H1 (cell line): Measurements from ENCODE around the gene CEND1. TPM values are rescaled to one million over a fixed set of nuclear protein-coding genes. Genes with fewer than 3 reads are reported as not detected.
A peak's percentile ranks its signal among the peaks of the same experiment; 100 is the strongest.

Source experiments
- CTCF ChIA-PET: fragments of 300-600 bp; sonication (Branson Sonifier 250); formaldehyde crosslinking; loops from one replicate; lab custom pipeline; 2021; ENCODE audit not compliant: partially characterized antibody; lab: Charles Lee
- POLR2A ChIA-PET: fragments of 300-600 bp; sonication (Branson Sonifier 250); formaldehyde crosslinking; loops from one replicate; lab custom pipeline; 2021; ENCODE audit warnings: inconsistent platforms; ENCODE audit not compliant: partially characterized antibody; lab: Charles Lee
- DNase-seq, 2 experiments: peaks; one replicate each; pipeline versions ENCODE4 v3.0.0 to v3.0.0-alpha.2; 2010 to 2022; ENCODE audit warnings: low spot score in 2 of 2, low read depth in 1 of 2, mixed read lengths in 1 of 2
- FAIRE-seq: peaks from 2 replicates; lab custom pipeline; 2011; peaks lifted over from hg19 to GRCh38; lab: Jason Lieb, UNC
- H2AFZ ChIP-seq: 2 replicates; pipeline ENCODE4 v1.8.1; 2012; ENCODE audit warnings: low read length, inconsistent platforms
- H2AK5ac ChIP-seq: 2 replicates; pipeline ENCODE4 v1.6.1; 2013; ENCODE audit warnings: low read depth, low read length
- H2BK120ac ChIP-seq: replicated peaks from 2 replicates; pipeline ENCODE3; 2013; ENCODE audit warnings: low read depth, low read length, inconsistent platforms
- H2BK12ac ChIP-seq: 2 replicates; pipeline ENCODE4 v1.6.1; 2013; ENCODE audit warnings: low read depth, low read length
- H2BK15ac ChIP-seq: 2 replicates; pipeline ENCODE4 v1.6.1; 2013; ENCODE audit warnings: low read length
- H2BK20ac ChIP-seq: 2 replicates; pipeline ENCODE4 v1.6.1; 2013; ENCODE audit warnings: low read length
- H2BK5ac ChIP-seq: 2 replicates; pipeline ENCODE4 v1.6.1; 2013; ENCODE audit warnings: low read depth, low read length
- H3K14ac ChIP-seq: 2 replicates; pipeline ENCODE4 v1.6.1; 2013; ENCODE audit warnings: inconsistent platforms; ENCODE audit not compliant: insufficient read length
- H3K18ac ChIP-seq: 2 replicates; pipeline ENCODE4 v1.6.1; 2013; ENCODE audit warnings: low read length; ENCODE audit errors: extremely low read depth
- H3K23ac ChIP-seq: 2 replicates; pipeline ENCODE4 v1.6.1; 2013; ENCODE audit warnings: inconsistent platforms; ENCODE audit not compliant: insufficient read length
- H3K23me2 ChIP-seq: 2 replicates; pipeline ENCODE4 v1.6.1; 2013; ENCODE audit warnings: low read depth, low read length
- H3K27ac ChIP-seq: 2 replicates; pipeline ENCODE4 v1.6.1; 2011; ENCODE audit warnings: low read depth, low read length, inconsistent platforms
- H3K27me3 ChIP-seq, 4 experiments: replicated peaks in 1 of 4; 1 replicate in 1 of 4; 2 replicates in 3 of 4; pipeline versions ENCODE4 v1.6.1 to v1.8.1; 2011 to 2013; ENCODE audit warnings: low read length in 3 of 4, mild to moderate bottlenecking in 3 of 4, inconsistent platforms in 2 of 4, mixed read lengths in 2 of 4, moderate library complexity in 1 of 4; ENCODE audit not compliant: control insufficient read depth in 3 of 4, insufficient read depth in 3 of 4; ENCODE audit errors: extremely low read depth in 1 of 4
- H3K36me3 ChIP-seq, 4 experiments: 2 replicates each; pipeline versions ENCODE4 v1.6.1 to v1.8.1; 2011 to 2013; ENCODE audit warnings: mild to moderate bottlenecking in 4 of 4, low read length in 3 of 4, moderate library complexity in 2 of 4, control low read depth in 1 of 4, inconsistent platforms in 1 of 4; ENCODE audit not compliant: insufficient read depth in 4 of 4, control insufficient read depth in 2 of 4
- H3K4ac ChIP-seq: replicated peaks from 2 replicates; pipeline ENCODE3; 2013; ENCODE audit warnings: low read length, low read depth, mixed read lengths, inconsistent platforms; ENCODE audit not compliant: insufficient read length
- H3K4me1 ChIP-seq, 4 experiments: replicated peaks in 1 of 4; 1 replicate in 1 of 4; 2 replicates in 3 of 4; pipeline versions ENCODE4 v1.6.1 to v1.8.1; 2011 to 2013; ENCODE audit warnings: low read length in 3 of 4, inconsistent platforms in 2 of 4, mixed read lengths in 1 of 4; ENCODE audit not compliant: insufficient read depth in 4 of 4, control insufficient read depth in 3 of 4
- H3K4me2 ChIP-seq, 2 experiments: 2 replicates each; pipeline versions ENCODE4 v1.6.1 to v1.8.1; 2011 to 2013; ENCODE audit warnings: low read depth in 2 of 2, low read length in 2 of 2, control low read depth in 1 of 2, inconsistent platforms in 1 of 2, mild to moderate bottlenecking in 1 of 2; ENCODE audit not compliant: insufficient read depth in 1 of 2
- H3K4me3 ChIP-seq, 4 experiments: fragments of 200-600, 300-600 bp in 1 of 4; sonication (generic), shearing (Covaris generic), sonication (Bioruptor Twin) in 1 of 4; 2 replicates each; pipeline versions ENCODE4 v1.5.1 to v1.8.1; 2011 to 2016; ENCODE audit warnings: low read length in 4 of 4, low read depth in 3 of 4, control low read depth in 2 of 4, inconsistent platforms in 2 of 4, mild to moderate bottlenecking in 2 of 4, mixed read lengths in 1 of 4, moderate library complexity in 1 of 4; ENCODE audit not compliant: insufficient read depth in 2 of 4; ENCODE audit errors: extremely low read depth in 1 of 4
- H3K56ac ChIP-seq: replicated peaks from 2 replicates; pipeline ENCODE3; 2013; ENCODE audit warnings: low read depth, mild to moderate bottlenecking, mixed read lengths, low read length, inconsistent platforms; ENCODE audit not compliant: insufficient read length
- H3K79me1 ChIP-seq: 2 replicates; pipeline ENCODE4 v1.6.1; 2013; ENCODE audit warnings: low read depth, low read length, control low read depth
- H3K79me2 ChIP-seq, 2 experiments: 2 replicates each; pipeline versions ENCODE4 v1.6.1 to v1.8.1; 2012 to 2013; ENCODE audit warnings: low read length in 2 of 2, mild to moderate bottlenecking in 2 of 2, inconsistent platforms in 1 of 2; ENCODE audit not compliant: insufficient read depth in 2 of 2, control insufficient read depth in 1 of 2
- H3K9ac ChIP-seq, 4 experiments: replicated peaks in 1 of 4; 1 replicate in 1 of 4; 2 replicates in 3 of 4; pipeline versions ENCODE4 v1.6.1 to v1.8.1; 2011 to 2013; ENCODE audit warnings: low read depth in 3 of 4, low read length in 3 of 4, control low read depth in 2 of 4, mild to moderate bottlenecking in 2 of 4, moderate library complexity in 2 of 4, inconsistent platforms in 1 of 4; ENCODE audit errors: extremely low read depth in 1 of 4
- H3K9me3 ChIP-seq, 2 experiments: 2 replicates each; pipeline versions ENCODE4 v1.6.1 to v1.8.1; 2012 to 2013; ENCODE audit warnings: mild to moderate bottlenecking in 2 of 2, moderate library complexity in 2 of 2, control low read depth in 1 of 2, inconsistent platforms in 1 of 2, low read depth in 1 of 2, low read length in 1 of 2, mixed read lengths in 1 of 2; ENCODE audit not compliant: insufficient read depth in 2 of 2
- H4K20me1 ChIP-seq, 2 experiments: replicated peaks in 1 of 2; 2 replicates each; pipeline versions ENCODE3 to v1.8.1; 2011 to 2013; ENCODE audit warnings: inconsistent platforms in 2 of 2, low read length in 2 of 2, mild to moderate bottlenecking in 1 of 2; ENCODE audit not compliant: insufficient read depth in 2 of 2, control insufficient read depth in 1 of 2
- H4K5ac ChIP-seq: 2 replicates; pipeline ENCODE4 v1.6.1; 2013; ENCODE audit warnings: low read length, low read depth, mixed read lengths, inconsistent platforms; ENCODE audit not compliant: insufficient read length
- H4K8ac ChIP-seq: 2 replicates; pipeline ENCODE4 v1.8.0; 2013; ENCODE audit warnings: mild to moderate bottlenecking, moderate library complexity, low read length, inconsistent platforms; ENCODE audit not compliant: insufficient read depth; ENCODE audit errors: extremely low read depth
- H4K91ac ChIP-seq: replicated peaks from 2 replicates; pipeline ENCODE3; 2013; ENCODE audit warnings: low read length, mixed read lengths, inconsistent platforms; ENCODE audit not compliant: insufficient read length
- CEBPB ChIP-seq: IDR thresholded peaks from 2 replicates; pipeline ENCODE4 v1.6.1; 2012; ENCODE audit warnings: low read depth, low read length
- CHD2 ChIP-seq: IDR thresholded peaks from 2 replicates; pipeline ENCODE4 v1.6.1; 2012; ENCODE audit warnings: low read length, improper control_type of control experiment
- KDM4A ChIP-seq: IDR thresholded peaks from one replicate; pipeline ENCODE4 v1.7.1; 2012; ENCODE audit warnings: low read depth, mild to moderate bottlenecking, moderate library complexity, low read length, inconsistent platforms; ENCODE audit not compliant: severe bottlenecking
- MAX ChIP-seq: IDR thresholded peaks from 2 replicates; pipeline ENCODE4 v1.6.1; 2012; ENCODE audit warnings: inconsistent platforms
- RAD21 ChIP-seq, 2 experiments: IDR thresholded peaks in 1 of 2; conservative IDR thresholded peaks in 1 of 2; 2 replicates each; pipeline ENCODE4 v1.6.1; 2011; ENCODE audit warnings: low read depth in 2 of 2, low read length in 2 of 2, improper control_type of control experiment in 1 of 2, inconsistent platforms in 1 of 2, mild to moderate bottlenecking in 1 of 2, moderate library complexity in 1 of 2
- SIX5 ChIP-seq: IDR thresholded peaks from 2 replicates; pipeline ENCODE4 v1.6.1; 2011; ENCODE audit warnings: mild to moderate bottlenecking, low read depth, low read length
- SUZ12 ChIP-seq: fragments of 200-600 bp; sonication (generic); IDR thresholded peaks from 2 replicates; pipeline ENCODE4 v1.6.1; 2012; ENCODE audit warnings: mild to moderate bottlenecking, inconsistent platforms, low read length, moderate library complexity, mixed read lengths
- WGBS, 2 experiments: shearing (Covaris generic) in 1 of 2; methylation state at CpG; one replicate each; pipeline versions ENCODE4 v1.1.6 to v1.1.7; 2013 to 2015; ENCODE audit warnings: low lambda C conversion rate in 2 of 2, mixed read lengths in 2 of 2, inconsistent platforms in 1 of 2, low coverage in 1 of 2, missing lambda C conversion rate in 1 of 2; ENCODE audit not compliant: insufficient replicate concordance in 2 of 2, insufficient coverage in 1 of 2, insufficient read length in 1 of 2; ENCODE audit errors: extremely low coverage in 1 of 2, missing lambda C conversion rate in 1 of 2; 5-methylcytosine and 5-hydroxymethylcytosine counted together
- polyA plus RNA-seq, 7 experiments: library from polyadenylated mRNA; depleted of rRNA in 3 of 7; stranded (reverse) in 5 of 7; unstranded in 2 of 7; fragments of >200 nt in 5 of 7; fragments of 200-250 nt in 2 of 7; gene quantifications; 1 replicate in 5 of 7; 2 replicates in 1 of 7; 4 replicates in 1 of 7; pipeline versions ENCODE4 v1.2.1 to v1.2.3, GENCODE V29; 2011 to 2013; ENCODE audit warnings: missing spikeins in 2 of 7, mixed read lengths in 2 of 7
- total RNA-seq: library from RNA; stranded (reverse); fragmentation: NEBNext Ultra II Directional; extraction: Animal tissue kit (Norgen Biotek cat#: 25700); gene quantifications from 2 replicates; pipeline ENCODE4 v1.2.1, GENCODE V29; 2021

The CEND1 gene
- total and polyA plus RNA-seq, 2 of the 8 experiments (the other 6 are each of a cell fraction or from before 2014, with no cell fraction given) = 0.82 to 5.0 TPM

DNA sequence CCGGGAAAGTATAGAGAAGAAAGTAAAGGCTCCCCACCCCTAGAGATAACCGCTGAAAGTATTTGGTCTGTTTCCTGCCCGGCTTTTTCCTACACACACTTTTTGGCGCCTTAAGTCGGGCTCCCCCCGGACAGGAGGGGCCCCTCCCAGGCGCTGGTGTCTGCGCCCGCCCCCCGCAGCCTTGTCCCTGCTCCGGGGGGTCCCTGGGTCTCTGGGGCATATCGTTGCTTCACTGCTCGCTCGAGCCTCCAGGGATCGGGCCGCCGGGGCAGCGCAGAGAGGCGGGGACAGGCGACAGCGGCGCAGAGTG lies 36.9 kb upstream of the CEND1 start:
- Histone ChIP-seq H3K4ac (no peak overlapping the region), H2AFZ (no peak overlapping the region), H2BK5ac (no peak overlapping the region), H3K4me1 (peaks cover 0 to 39% (median 34%) of the 10 kb centered on the region in 4 experiments; a peak in 6 of 7 replicates), H3K56ac (no peak overlapping the region), H3K23me2 (peaks cover 26% of the 10 kb centered on the region), H3K14ac (no peak overlapping the region), H2BK20ac (no peak overlapping the region), H3K27ac (no peak overlapping the region), H3K9ac (peak overlapping the region in 3 of 4 experiments; percentile 40 to 54 (median 50); a peak in 3 of 7 replicates), H2AK5ac (no peak overlapping the region), H2BK12ac (no peak overlapping the region), H4K8ac (peak overlapping the region; percentile 86), H2BK120ac (no peak overlapping the region), H3K79me2 (no peaks in the 10 kb centered on the region), H3K9me3 (no peaks in the 10 kb centered on the region), H3K79me1 (no peaks in the 10 kb centered on the region; the same call in 1 of the 2 replicates), H3K4me2 (peak overlapping the region; percentile 84 to 99), H4K91ac (no peak overlapping the region), H3K27me3 (peaks cover 6 to 36% (median 25%) of the 10 kb centered on the region in 4 experiments), H3K4me3 (peak overlapping the region; percentile 42 to 63 (median 58)), H3K18ac (no peak overlapping the region), H4K5ac (no peak overlapping the region), H2BK15ac (no peak overlapping the region), H3K23ac (no peak overlapping the region), H4K20me1 (peaks cover 2 to 6% of the 10 kb centered on the region in 2 experiments), H3K36me3 (peaks cover 0 to 10% (median 1%) of the 10 kb centered on the region in 4 experiments; a peak in 1 of 8 replicates)
- ChIA-PET CTCF (no interaction called here), POLR2A (interaction anchor here (40.4 to 53.0 kb wide), 2 partner anchors 3 to 16 kb away, joined by 1917 read pairs; partner anchors contain the start of genes CD151, CEND1, CRACR2B and PIDD1)
- 8% methylated on average over 11 of the region's 22 CpGs; no CpG with 5 or more reads in 1 of the 2 experiments for WGBS, 2 experiments
- TF ChIP-seq CHD2 = no peak
- TF ChIP-seq MAX = no peak
- 0 out of 2 replicates have a peak, but pooled peaks have one; percentile 16 for TF ChIP-seq SUZ12
- TF ChIP-seq CEBPB = 0 out of 2 replicates have a peak, but pooled peaks have one; percentile 26
- TF ChIP-seq SIX5 = no peak
- TF ChIP-seq KDM4A = no peak
- TF ChIP-seq RAD21 (IDR thresholded peaks at IDR 0.05 in 1 of 2, conservative IDR thresholded peaks at IDR 0.05 in 1 of 2; ENCODE audit: low read depth in 2 of 2, low read length in 2 of 2) = 0 out of 4 replicates have a peak, but pooled peaks of 1 of the 2 experiments have one; percentile 4
- no peak for DNase-seq
- no peak for FAIRE-seq
